ENCODE data around the gene KCNH8. TPM values are rescaled to one million over a fixed set of nuclear protein-coding genes. Genes with fewer than 3 reads are reported as not detected.

The KCNH8 gene
- total RNA-seq, 6 experiments from 2014 or later = not detected

DNA sequence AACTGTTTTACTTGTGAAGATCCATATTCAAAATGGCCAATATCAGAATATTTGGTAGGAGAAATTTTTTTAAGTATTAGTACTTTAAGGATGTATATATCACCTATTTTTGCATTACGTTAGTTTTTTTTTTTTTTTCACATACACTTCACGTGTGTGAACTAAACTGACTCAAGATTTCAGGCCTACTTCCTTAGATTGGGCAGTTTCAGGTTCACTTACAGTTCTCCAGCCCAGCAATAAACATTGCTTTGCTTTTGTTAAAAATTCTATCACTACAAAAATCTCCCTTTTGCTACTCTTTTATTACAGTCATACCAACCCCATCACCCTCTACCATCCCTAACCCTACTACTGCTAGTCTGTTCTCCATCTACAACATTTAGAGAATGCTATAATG lies 183.6 kb downstream of the KCNH8 start:
- TF ChIP-seq, protein P1, sequence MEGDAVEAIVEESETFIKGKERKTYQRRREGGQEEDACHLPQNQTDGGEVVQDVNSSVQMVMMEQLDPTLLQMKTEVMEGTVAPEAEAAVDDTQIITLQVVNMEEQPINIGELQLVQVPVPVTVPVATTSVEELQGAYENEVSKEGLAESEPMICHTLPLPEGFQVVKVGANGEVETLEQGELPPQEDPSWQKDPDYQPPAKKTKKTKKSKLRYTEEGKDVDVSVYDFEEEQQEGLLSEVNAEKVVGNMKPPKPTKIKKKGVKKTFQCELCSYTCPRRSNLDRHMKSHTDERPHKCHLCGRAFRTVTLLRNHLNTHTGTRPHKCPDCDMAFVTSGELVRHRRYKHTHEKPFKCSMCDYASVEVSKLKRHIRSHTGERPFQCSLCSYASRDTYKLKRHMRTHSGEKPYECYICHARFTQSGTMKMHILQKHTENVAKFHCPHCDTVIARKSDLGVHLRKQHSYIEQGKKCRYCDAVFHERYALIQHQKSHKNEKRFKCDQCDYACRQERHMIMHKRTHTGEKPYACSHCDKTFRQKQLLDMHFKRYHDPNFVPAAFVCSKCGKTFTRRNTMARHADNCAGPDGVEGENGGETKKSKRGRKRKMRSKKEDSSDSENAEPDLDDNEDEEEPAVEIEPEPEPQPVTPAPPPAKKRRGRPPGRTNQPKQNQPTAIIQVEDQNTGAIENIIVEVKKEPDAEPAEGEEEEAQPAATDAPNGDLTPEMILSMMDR (IDR thresholded peaks at IDR 0.05) = no peak
- TF ChIP-seq POLR2A (IDR thresholded peaks at IDR 0.05) = no peak
- ATAC-seq (no peak), DNase-seq (no peak)
- no peaks in the 10 kb centered on the region for H3K27me3 ChIP-seq
- 30% methylated on average over 2 of the region's 2 CpGs for WGBS (ENCODE audit: insufficient coverage, low coverage, low lambda C conversion rate, missing lambda C conversion rate)
- H3K9me3 ChIP-seq = no peaks in the 10 kb centered on the region
- no peaks in the 10 kb centered on the region for H3K36me3 ChIP-seq
- intact Hi-C loops (cut with DNase I) = no loop called here
- H3K4me1 ChIP-seq = no peaks in the 10 kb centered on the region
- no peak overlapping the region for H3K27ac ChIP-seq
- H3K4me3 ChIP-seq = no peak overlapping the region

DNA sequence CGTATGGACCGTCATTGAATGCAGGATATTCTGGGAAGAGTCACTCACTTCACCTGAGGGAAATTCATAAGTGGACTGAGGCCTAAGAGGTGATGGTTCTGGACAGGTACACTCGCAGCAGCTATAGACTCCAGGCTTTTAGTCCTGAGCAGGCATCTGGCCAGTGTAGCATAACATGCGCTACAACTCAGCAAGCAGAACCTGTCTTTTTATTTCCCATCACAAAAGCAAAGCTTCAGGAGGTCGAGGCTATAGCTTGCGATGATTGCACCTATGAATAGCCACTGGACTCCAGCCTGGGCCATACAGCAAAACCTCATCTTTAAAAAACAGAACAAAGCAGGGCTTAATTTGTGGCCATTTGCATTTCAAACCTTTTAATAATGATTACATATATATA lies 185.8 kb downstream of the KCNH8 start:
- DNase-seq = no peak
- 60% methylated on average over 3 of the region's 6 CpGs for WGBS (ENCODE audit: insufficient coverage, low coverage, low lambda C conversion rate, missing lambda C conversion rate)

DNA sequence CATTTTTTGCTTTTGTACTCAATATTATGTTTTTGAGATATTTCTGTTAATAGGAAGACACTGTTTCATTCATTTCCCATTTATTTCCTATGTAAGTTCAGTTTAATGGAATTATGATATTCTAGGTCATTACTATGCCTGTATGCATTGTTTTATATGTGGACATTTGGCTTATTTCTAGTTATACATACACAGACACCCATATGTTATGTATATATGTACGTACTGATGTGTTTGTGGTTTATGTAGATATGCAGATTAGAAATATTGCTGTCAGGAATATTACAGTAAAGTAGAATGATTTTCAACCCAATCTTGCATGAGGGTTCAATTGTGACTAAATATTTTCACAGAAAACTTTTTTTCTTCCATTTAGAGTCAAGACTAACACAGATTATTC lies 190.5 kb downstream of the KCNH8 start:
- 45% methylated on average over 1 of the region's 1 CpG for WGBS (ENCODE audit: insufficient coverage, low coverage, low lambda C conversion rate, missing lambda C conversion rate)
- intact Hi-C loops (cut with DNase I) = no loop called here

More for the DNA sequence above, 185.8 kb downstream of the KCNH8 start:
- H3K36me3 ChIP-seq = no peaks in the 10 kb centered on the region
- no peaks in the 10 kb centered on the region for H3K4me1 ChIP-seq
- intact Hi-C loops (cut with DNase I) = no loop called here
- H3K27ac ChIP-seq = no peak overlapping the region
- no peaks in the 10 kb centered on the region for H3K27me3 ChIP-seq
- TF ChIP-seq, protein P1 (IDR thresholded peaks at IDR 0.05) = no peak
- no peak for TF ChIP-seq POLR2A (IDR thresholded peaks at IDR 0.05)
- H3K9me3 ChIP-seq = no peaks in the 10 kb centered on the region
- ATAC-seq = no peak
- H3K4me3 ChIP-seq = no peak overlapping the region

DNA sequence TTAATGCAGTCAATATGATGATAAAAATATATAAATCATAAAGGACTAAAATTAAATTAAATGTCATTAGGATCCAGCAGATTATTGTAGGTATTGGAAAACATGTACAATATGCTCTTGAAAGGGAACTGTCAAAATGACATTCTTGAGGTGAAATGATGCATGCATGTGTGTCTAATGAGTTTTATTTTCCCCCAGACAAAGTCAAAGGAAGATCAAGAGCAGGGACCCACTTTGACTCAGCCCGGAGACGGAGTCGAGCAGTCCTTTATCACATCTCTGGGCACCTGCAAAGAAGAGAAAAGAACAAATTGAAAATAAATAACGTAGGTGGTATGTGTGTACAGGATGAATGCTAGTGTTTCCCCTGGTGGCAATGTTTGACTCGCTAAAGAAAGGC lies 194.1 kb downstream of the KCNH8 start:
- no peaks in the 10 kb centered on the region for H3K36me3 ChIP-seq
- DNase-seq (no peak), ATAC-seq (no peak)
- WGBS (ENCODE audit: insufficient coverage, low coverage, low lambda C conversion rate, missing lambda C conversion rate) = 51% methylated on average over 5 of the region's 5 CpGs
- intact Hi-C loops (cut with DNase I) = no loop called here
- no peaks in the 10 kb centered on the region for H3K9me3 ChIP-seq
- no peaks in the 10 kb centered on the region for H3K4me1 ChIP-seq
- H3K4me3 ChIP-seq = no peak overlapping the region
- H3K27me3 ChIP-seq = no peaks in the 10 kb centered on the region
- no peak overlapping the region for H3K27ac ChIP-seq
- TF ChIP-seq, protein P1 (IDR thresholded peaks at IDR 0.05) = no peak
- TF ChIP-seq POLR2A (IDR thresholded peaks at IDR 0.05) = no peak

More for the DNA sequence above, 190.5 kb downstream of the KCNH8 start:
- Histone ChIP-seq H3K27me3 (no peaks in the 10 kb centered on the region), H3K9me3 (no peaks in the 10 kb centered on the region), H3K27ac (no peak overlapping the region), H3K4me1 (no peaks in the 10 kb centered on the region), H3K36me3 (no peaks in the 10 kb centered on the region), H3K4me3 (no peak overlapping the region)
- DNase-seq (no peak), ATAC-seq (no peak)
- no peak for TF ChIP-seq POLR2A (IDR thresholded peaks at IDR 0.05)
- TF ChIP-seq, protein P1 (IDR thresholded peaks at IDR 0.05) = no peak

DNA sequence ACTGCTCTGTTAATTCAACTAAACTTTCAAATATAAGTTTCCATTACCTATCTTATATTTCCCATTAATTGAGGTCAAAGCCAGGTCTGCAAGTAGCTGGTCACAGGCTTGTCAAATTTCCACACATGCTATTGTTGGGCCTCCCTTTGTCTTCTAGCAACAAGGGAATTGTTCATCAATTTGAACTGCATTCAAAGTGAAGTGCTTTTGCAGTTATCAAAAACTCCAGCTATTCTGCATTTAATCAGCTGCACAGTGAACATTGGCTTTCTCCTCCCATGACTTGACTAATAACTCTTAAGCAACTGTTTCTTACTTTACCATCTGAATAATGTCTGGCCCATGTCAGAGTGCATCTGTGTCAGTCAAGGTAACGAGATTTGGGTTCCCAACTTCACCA lies 198.4 kb downstream of the KCNH8 start:
- DNase-seq = no peak
- WGBS (ENCODE audit: insufficient coverage, low coverage, low lambda C conversion rate, missing lambda C conversion rate) = 45% methylated on average over 1 of the region's 1 CpG
- no peaks in the 10 kb centered on the region for H3K36me3 ChIP-seq
- H3K4me1 ChIP-seq = no peaks in the 10 kb centered on the region
- ATAC-seq = no peak
- intact Hi-C loops (cut with DNase I) = no loop called here
- H3K27ac ChIP-seq = no peak overlapping the region
- TF ChIP-seq, protein P1 (IDR thresholded peaks at IDR 0.05) = no peak
- TF ChIP-seq POLR2A (IDR thresholded peaks at IDR 0.05) = no peak
- H3K9me3 ChIP-seq = no peaks in the 10 kb centered on the region
- H3K4me3 ChIP-seq = no peak overlapping the region
- no peaks in the 10 kb centered on the region for H3K27me3 ChIP-seq

Measured in right lobe of liver (tissue), 6 donors.